GM19467 (cell line): ENCODE results near the gene ACACA.

Source experiments
- ATAC-seq: cut with Tn5 transposase; IDR thresholded peaks from one replicate; pipeline ENCODE4 v1.9.1; 2021; ENCODE audit warnings: mild to moderate bottlenecking, moderate library complexity; ENCODE audit not compliant: unreplicated experiment

Gene ACACA

GRCh38 chr17:37109731-37110710 is 296.6 kb downstream of the ACACA start:
- ATAC-seq, result no peak

GRCh38 chr17:37109106-37109505 is 297.5 kb downstream of the ACACA start:
- ATAC-seq, result no peak

GRCh38 chr17:37107406-37108083 is 299.1 kb downstream of the ACACA start:
- ATAC-seq, result no peak

GRCh38 chr17:37106049-37106448 is 300.6 kb downstream of the ACACA start:
- no peak for ATAC-seq

- no peak for ATAC-seq
These were observed 303.4 kb downstream of the ACACA start for GRCh38 chr17:37103231-37103630.

- ATAC-seq, result no peak
These were observed 305.3 kb downstream of the ACACA start for GRCh38 chr17:37101306-37101705.

- no peak for ATAC-seq
These were observed 306.4 kb downstream of the ACACA start for GRCh38 chr17:37100231-37100630.

GRCh38 chr17:37098910-37099664 is 307.5 kb downstream of the ACACA start:
- no peak for ATAC-seq

GRCh38 chr17:37098152-37098551 is 308.5 kb downstream of the ACACA start:
- no peak for ATAC-seq

GRCh38 chr17:37097154-37097553 is 309.5 kb downstream of the ACACA start:
- ATAC-seq, result no peak

GRCh38 chr17:37096071-37096470 is 310.6 kb downstream of the ACACA start:
- no peak for ATAC-seq

GRCh38 chr17:37094391-37094790 is 312.2 kb downstream of the ACACA start:
- no peak for ATAC-seq

GRCh38 chr17:37092701-37093100 is 313.9 kb downstream of the ACACA start:
- ATAC-seq, result no peak

- ATAC-seq, result no peak
These were observed 314.6 kb downstream of the ACACA start for GRCh38 chr17:37092071-37092470.

- no peak for ATAC-seq
These were observed 315.7 kb downstream of the ACACA start for GRCh38 chr17:37090941-37091340.

GRCh38 chr17:37089956-37090355 is 316.7 kb downstream of the ACACA start:
- no peak for ATAC-seq

- ATAC-seq, result no peak
These were observed 317.7 kb downstream of the ACACA start for GRCh38 chr17:37088913-37089312.

- no peak for ATAC-seq
These were observed 318.2 kb downstream of the ACACA start for GRCh38 chr17:37088459-37088858.

GRCh38 chr17:37087683-37088082 is 319.0 kb downstream of the ACACA start:
- ATAC-seq, result no peak

GRCh38 chr17:37086948-37087347 is 319.7 kb downstream of the ACACA start:
- ATAC-seq, result no peak

- ATAC-seq, result no peak
These were observed 320.3 kb downstream of the ACACA start for GRCh38 chr17:37086334-37086733.
